CD14-positive monocyte (primary cell): ENCODE data around the gene C22orf15. TPM values are rescaled to one million over a fixed set of nuclear protein-coding genes. Genes with fewer than 3 reads are reported as not detected.

Experiments
- DNase-seq, 3 donors: peaks; one replicate each; pipeline ENCODE4 v3.0.0-alpha.2; 2011 to 2022
- H2AFZ ChIP-seq: 2 replicates; pipeline ENCODE4 v1.6.0; 2012; ENCODE audit warnings: mild to moderate bottlenecking, low read depth, low read length, inconsistent platforms; ENCODE audit not compliant: insufficient read depth, poor library complexity, severe bottlenecking
- H3K27ac ChIP-seq, 2 donors: 1 replicate in 1 of 2; 2 replicates in 1 of 2; pipeline ENCODE4 v1.5.1; 2012 to 2013; ENCODE audit warnings: low read length in 2 of 2, control low read depth in 1 of 2, inconsistent platforms in 1 of 2, low read depth in 1 of 2, mild to moderate bottlenecking in 1 of 2
- H3K27me3 ChIP-seq, 2 donors: one replicate each; pipeline versions ENCODE4 v1.6.0 to v1.6.1; 2011 to 2013; ENCODE audit warnings: low read length in 2 of 2; ENCODE audit not compliant: control insufficient read depth in 2 of 2, insufficient read depth in 2 of 2
- H3K36me3 ChIP-seq, 2 donors: replicated peaks in 1 of 2; 1 replicate in 1 of 2; 2 replicates in 1 of 2; pipeline versions ENCODE4 v1.5.1 to v1.6.1; 2012 to 2013; ENCODE audit warnings: low read length in 2 of 2, control low read depth in 1 of 2, inconsistent platforms in 1 of 2, mild to moderate bottlenecking in 1 of 2; ENCODE audit not compliant: insufficient read depth in 2 of 2, control insufficient read depth in 1 of 2
- H3K4me1 ChIP-seq, 2 donors: 1 replicate in 1 of 2; 2 replicates in 1 of 2; pipeline versions ENCODE4 v1.5.1 to v1.6.1; 2012 to 2013; ENCODE audit warnings: low read length in 2 of 2, control low read depth in 1 of 2, inconsistent platforms in 1 of 2, mild to moderate bottlenecking in 1 of 2, moderate library complexity in 1 of 2; ENCODE audit not compliant: insufficient read depth in 2 of 2, control insufficient read depth in 1 of 2
- H3K4me2 ChIP-seq: replicated peaks from 2 replicates; pipeline ENCODE3; 2012; ENCODE audit warnings: low read length, moderate library complexity, mild to moderate bottlenecking; ENCODE audit not compliant: poor library complexity, severe bottlenecking; ENCODE audit errors: extremely low read depth
- H3K4me3 ChIP-seq, 3 experiments: fragments of 200-600 bp in 1 of 3; sonication (generic) in 1 of 3; replicated peaks in 1 of 3; 1 replicate in 2 of 3; 2 replicates in 1 of 3; pipeline ENCODE4 v1.5.1; 2011 to 2013; ENCODE audit warnings: low read length in 3 of 3, mild to moderate bottlenecking in 3 of 3, control low read depth in 2 of 3, low read depth in 2 of 3, inconsistent platforms in 1 of 3, moderate library complexity in 1 of 3
- H3K79me2 ChIP-seq: 2 replicates; pipeline ENCODE4 v1.6.0; 2012; ENCODE audit warnings: mild to moderate bottlenecking, control low read depth, inconsistent platforms, low read length, moderate library complexity; ENCODE audit not compliant: insufficient read depth
- H3K9ac ChIP-seq: 2 replicates; pipeline ENCODE4 v1.6.0; 2017; ENCODE audit warnings: low read length, mild to moderate bottlenecking; ENCODE audit not compliant: insufficient read depth, poor library complexity, severe bottlenecking
- H3K9me3 ChIP-seq, 2 donors: replicated peaks in 1 of 2; 1 replicate in 1 of 2; 2 replicates in 1 of 2; pipeline versions ENCODE4 v1.5.1 to v1.6.1; 2012 to 2013; ENCODE audit warnings: low read length in 2 of 2, control low read depth in 1 of 2; ENCODE audit not compliant: control insufficient read depth in 1 of 2, insufficient read depth in 1 of 2
- H4K20me1 ChIP-seq: 2 replicates; pipeline ENCODE4 v1.6.0; 2012; ENCODE audit warnings: mild to moderate bottlenecking, low read length, control low read depth, moderate library complexity; ENCODE audit not compliant: insufficient read depth
- H3K27ac Mint-ChIP-seq, 7 donors: one replicate each; pipeline ENCODE4 v1.8.0; 2020; ENCODE audit warnings: mild to moderate bottlenecking in 7 of 7, mixed read lengths in 7 of 7, moderate library complexity in 6 of 7, inconsistent platforms in 2 of 7
- H3K27me3 Mint-ChIP-seq, 3 donors: one replicate each; pipeline ENCODE4 v1.8.0; 2021 to 2022; ENCODE audit warnings: low read depth in 3 of 3, mild to moderate bottlenecking in 3 of 3, mixed read lengths in 3 of 3, moderate library complexity in 3 of 3, inconsistent platforms in 1 of 3
- H3K36me3 Mint-ChIP-seq, 2 donors: one replicate each; pipeline ENCODE4 v1.8.0; 2020; ENCODE audit warnings: mixed read lengths in 2 of 2, inconsistent platforms in 1 of 2, mild to moderate bottlenecking in 1 of 2
- H3K4me1 Mint-ChIP-seq: one replicate; pipeline ENCODE4 v1.8.0; 2020; ENCODE audit warnings: mild to moderate bottlenecking, mixed read lengths
- H3K4me3 Mint-ChIP-seq, 2 donors: one replicate each; pipeline ENCODE4 v1.8.0; 2020; ENCODE audit warnings: mild to moderate bottlenecking in 2 of 2, mixed read lengths in 2 of 2, moderate library complexity in 1 of 2
- H3K9me3 Mint-ChIP-seq, 7 donors: one replicate each; pipeline ENCODE4 v1.8.0; 2020 to 2022; ENCODE audit warnings: mixed read lengths in 7 of 7, mild to moderate bottlenecking in 6 of 7, moderate library complexity in 6 of 7, inconsistent platforms in 2 of 7
- CTCF ChIP-seq: fragments of 200-600 bp; IDR thresholded peaks from one replicate; pipeline ENCODE4 v1.8.0; 2022; ENCODE audit warnings: antibody characterized with exemption, mild to moderate bottlenecking
- WGBS: methylation state at CpG from one replicate; pipeline ENCODE4 v1.1.5; 2013; ENCODE audit warnings: missing lambda C conversion rate; ENCODE audit not compliant: insufficient coverage; 5-methylcytosine and 5-hydroxymethylcytosine counted together
- intact Hi-C, 2 donors: fragments of 100-400 bp; cut with micrococcal nuclease; formaldehyde crosslinking; loops; one replicate each; pipeline versions ENCODE4 v1.15.0 to v1.15.1; 2023
- polyA plus RNA-seq, 3 donors: library from polyadenylated mRNA; depleted of rRNA in 1 of 3; unstranded in 2 of 3; stranded (reverse) in 1 of 3; fragments of 300-500 nt in 2 of 3; fragments of >200 nt in 1 of 3; fragmentation: Illumina TruSeq in 2 of 3; gene quantifications; 1 replicate in 2 of 3; 2 replicates in 1 of 3; pipeline ENCODE4 v1.2.3, GENCODE V29; 2012 to 2021

Gene C22orf15
- polyA plus RNA-seq, 3 donors = 0.29 TPM; not detected in 2

DNA sequence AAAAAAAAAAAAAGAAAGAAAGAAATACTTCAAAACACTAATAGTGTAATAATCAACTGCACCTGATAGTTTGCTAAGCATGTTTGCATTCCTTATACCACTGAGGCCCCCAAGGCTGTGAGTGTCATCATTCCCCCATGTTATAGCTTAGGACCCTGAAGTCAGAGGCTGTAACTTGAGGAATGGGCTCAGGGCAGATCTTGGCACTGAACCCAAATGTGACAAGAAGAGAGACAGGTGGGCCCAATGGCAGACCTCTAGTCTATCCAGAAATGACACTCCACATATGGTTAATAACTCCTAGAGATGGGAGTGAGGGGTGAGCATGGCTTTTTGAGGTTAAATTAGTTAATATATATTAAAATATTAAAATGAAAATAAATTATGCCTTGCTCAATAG lies 25.1 kb upstream of the C22orf15 start:
- H3K9ac ChIP-seq = no peak overlapping the region
- no peaks in the 10 kb centered on the region for H3K27me3 ChIP-seq
- no peak for TF ChIP-seq CTCF
- peaks cover 2 to 5% of the 10 kb centered on the region in 2 donors for H3K36me3 ChIP-seq
- H3K4me2 ChIP-seq = no peak overlapping the region
- intact Hi-C loops = no loop called here
- no peak overlapping the region for H3K27ac Mint-ChIP-seq
- H3K4me3 ChIP-seq = no peak overlapping the region
- DNase-seq = no peak
- H2AFZ ChIP-seq = no peak overlapping the region
- H3K36me3 Mint-ChIP-seq = peaks cover 3 to 5% of the 10 kb centered on the region in 2 donors
- peaks cover 0 to 2% (median 1%) of the 10 kb centered on the region in 3 donors for H3K27me3 Mint-ChIP-seq
- peaks cover 0 to 4% (median 0%) of the 10 kb centered on the region in 7 donors for H3K9me3 Mint-ChIP-seq
- H3K4me3 Mint-ChIP-seq = no peak overlapping the region
- no peaks in the 10 kb centered on the region for H3K4me1 Mint-ChIP-seq
- H3K9me3 ChIP-seq = no peaks in the 10 kb centered on the region
- no peaks in the 10 kb centered on the region for H3K4me1 ChIP-seq
- H3K79me2 ChIP-seq = no peaks in the 10 kb centered on the region
- no peaks in the 10 kb centered on the region for H4K20me1 ChIP-seq
- no peak overlapping the region for H3K27ac ChIP-seq

GRCh38 chr22:23742505-23743264 lies 20.1 kb upstream of the C22orf15 start:
- Histone ChIP-seq H4K20me1 (no peaks in the 10 kb centered on the region), H3K4me3 (no peak overlapping the region), H3K4me2 (no peak overlapping the region), H3K79me2 (no peaks in the 10 kb centered on the region), H3K27ac (no peak overlapping the region), H3K4me1 (no peaks in the 10 kb centered on the region), H3K9me3 (no peaks in the 10 kb centered on the region), H3K36me3 (peaks cover 22 to 31% of the 10 kb centered on the region in 2 donors), H3K27me3 (no peaks in the 10 kb centered on the region), H3K9ac (no peak overlapping the region), H2AFZ (no peak overlapping the region)
- Mint-ChIP-seq H3K27ac (no peak overlapping the region), H3K9me3 (peaks cover 0 to 1% (median 0%) of the 10 kb centered on the region in 7 donors), H3K27me3 (peaks cover 0 to 2% (median 0%) of the 10 kb centered on the region in 3 donors), H3K4me3 (no peak overlapping the region), H3K36me3 (peaks cover 27 to 28% of the 10 kb centered on the region in 2 donors), H3K4me1 (peaks cover 9% of the 10 kb centered on the region)
- TF ChIP-seq CTCF = no peak
- no peak for DNase-seq
- 95% methylated on average over 3 of the region's 7 CpGs for WGBS
- intact Hi-C loops = no loop called here
